ENCODE data around the gene KDM4F.

Gene KDM4F

GRCh38 chr11:95042239-95042638 is 7.0 kb upstream of the KDM4F start:
- Histone ChIP-seq H3K27ac (no peak overlapping the region), H3K4me3 (ENCODE audit: low read depth in 1 of 2, low read length in 1 of 2) (no peak overlapping the region), H3K36me3 (no peaks in the 10 kb centered on the region), H3K27me3 (peaks cover 64% of the 10 kb centered on the region), H3K9me3 (no peaks in the 10 kb centered on the region), H3K4me1 (ENCODE audit: control insufficient read depth in 1 of 2, insufficient read depth in 1 of 2, low read depth in 1 of 2, low read length in 1 of 2) (no peaks in the 10 kb centered on the region)
- no peak for TF ChIP-seq CTCF (IDR thresholded peaks at IDR 0.05)

- no peak for TF ChIP-seq CTCF (IDR thresholded peaks at IDR 0.05)
- H3K4me3 ChIP-seq (ENCODE audit: low read depth in 1 of 2, low read length in 1 of 2), result no peak overlapping the region
- H3K27me3 ChIP-seq, result peaks cover 62% of the 10 kb centered on the region
- no peak overlapping the region for H3K27ac ChIP-seq
- H3K4me1 ChIP-seq (ENCODE audit: control insufficient read depth in 1 of 2, insufficient read depth in 1 of 2, low read depth in 1 of 2, low read length in 1 of 2), result no peaks in the 10 kb centered on the region
- H3K9me3 ChIP-seq, result no peaks in the 10 kb centered on the region
- no peaks in the 10 kb centered on the region for H3K36me3 ChIP-seq
Measured at GRCh38 chr11:95042906-95043305, 6.3 kb upstream of the KDM4F start.

- no peak for TF ChIP-seq CTCF (IDR thresholded peaks at IDR 0.05)
- no peaks in the 10 kb centered on the region for H3K4me1 ChIP-seq (ENCODE audit: control insufficient read depth in 1 of 2, insufficient read depth in 1 of 2, low read depth in 1 of 2, low read length in 1 of 2)
- no peak overlapping the region for H3K27ac ChIP-seq
- peaks cover 51% of the 10 kb centered on the region for H3K27me3 ChIP-seq
- no peak overlapping the region for H3K4me3 ChIP-seq (ENCODE audit: low read depth in 1 of 2, low read length in 1 of 2)
- no peaks in the 10 kb centered on the region for H3K9me3 ChIP-seq
- no peaks in the 10 kb centered on the region for H3K36me3 ChIP-seq
Measured at GRCh38 chr11:95044010-95044409, 5.2 kb upstream of the KDM4F start.

GRCh38 chr11:95045812-95046211 is 3.4 kb upstream of the KDM4F start:
- Histone ChIP-seq H3K27ac (no peak overlapping the region), H3K36me3 (no peaks in the 10 kb centered on the region), H3K4me1 (ENCODE audit: control insufficient read depth in 1 of 2, insufficient read depth in 1 of 2, low read depth in 1 of 2, low read length in 1 of 2) (no peaks in the 10 kb centered on the region), H3K9me3 (no peaks in the 10 kb centered on the region), H3K4me3 (ENCODE audit: low read depth in 1 of 2, low read length in 1 of 2) (no peak overlapping the region), H3K27me3 (peaks cover 47% of the 10 kb centered on the region)
- no peak for TF ChIP-seq CTCF (IDR thresholded peaks at IDR 0.05)

GRCh38 chr11:95050595-95051202 is 1.5 kb downstream of the KDM4F start:
- peaks cover 16% of the 10 kb centered on the region for H3K27me3 ChIP-seq
- no peaks in the 10 kb centered on the region for H3K4me1 ChIP-seq (ENCODE audit: control insufficient read depth in 1 of 2, insufficient read depth in 1 of 2, low read depth in 1 of 2, low read length in 1 of 2)
- no peaks in the 10 kb centered on the region for H3K36me3 ChIP-seq
- no peak for TF ChIP-seq CTCF (IDR thresholded peaks at IDR 0.05)
- H3K27ac ChIP-seq, result no peak overlapping the region
- H3K9me3 ChIP-seq, result no peaks in the 10 kb centered on the region
- no peak overlapping the region for H3K4me3 ChIP-seq (ENCODE audit: low read depth in 1 of 2, low read length in 1 of 2)

GRCh38 chr11:95054356-95054755 is 5.1 kb downstream of the KDM4F start:
- peaks cover 11% of the 10 kb centered on the region for H3K27me3 ChIP-seq
- H3K9me3 ChIP-seq, result no peaks in the 10 kb centered on the region
- H3K4me3 ChIP-seq (ENCODE audit: low read depth in 1 of 2, low read length in 1 of 2), result no peak overlapping the region
- no peaks in the 10 kb centered on the region for H3K36me3 ChIP-seq
- H3K4me1 ChIP-seq (ENCODE audit: control insufficient read depth in 1 of 2, insufficient read depth in 1 of 2, low read depth in 1 of 2, low read length in 1 of 2), result no peaks in the 10 kb centered on the region
- H3K27ac ChIP-seq, result no peak overlapping the region
- no peak for TF ChIP-seq CTCF (IDR thresholded peaks at IDR 0.05)
